GM08714 (cell line): ENCODE data around the gene TMEM204.

ENCODE experiments used
- H3K4me3 ChIP-seq: fragments of 200-500 bp; sonication (Bioruptor generic); 2 replicates; pipeline ENCODE4 v1.5.1; 2014; ENCODE audit warnings: mild to moderate bottlenecking, low read length, inconsistent platforms
- ZNF274 ChIP-seq: IDR thresholded peaks from 2 replicates; pipeline ENCODE4 v1.6.1; 2012; ENCODE audit warnings: mild to moderate bottlenecking, low read depth, low read length

TMEM204 gene

GRCh38 chr16:1560153-1560552 is 26.7 kb downstream of the TMEM204 start:
- TF ChIP-seq ZNF274, result no peak
- no peak overlapping the region for H3K4me3 ChIP-seq

GRCh38 chr16:1560866-1561265 is 27.4 kb downstream of the TMEM204 start:
- H3K4me3 ChIP-seq, result no peak overlapping the region
- TF ChIP-seq ZNF274, result no peak

- H3K4me3 ChIP-seq, result no peak overlapping the region
- TF ChIP-seq ZNF274, result no peak
Observed at GRCh38 chr16:1561266-1561665, 27.8 kb downstream of the TMEM204 start.

GRCh38 chr16:1561836-1562235 is 28.4 kb downstream of the TMEM204 start:
- H3K4me3 ChIP-seq, result no peak overlapping the region
- TF ChIP-seq ZNF274, result no peak

GRCh38 chr16:1563786-1564185 is 30.3 kb downstream of the TMEM204 start:
- no peak for TF ChIP-seq ZNF274
- no peak overlapping the region for H3K4me3 ChIP-seq

GRCh38 chr16:1564325-1564724 is 30.9 kb downstream of the TMEM204 start:
- no peak overlapping the region for H3K4me3 ChIP-seq
- TF ChIP-seq ZNF274, result no peak

GRCh38 chr16:1565083-1565805 is 31.8 kb downstream of the TMEM204 start:
- TF ChIP-seq ZNF274, result no peak
- no peak overlapping the region for H3K4me3 ChIP-seq

- no peak for TF ChIP-seq ZNF274
- no peak overlapping the region for H3K4me3 ChIP-seq
Observed at GRCh38 chr16:1567988-1568387, 34.5 kb downstream of the TMEM204 start.

- no peak overlapping the region for H3K4me3 ChIP-seq
- TF ChIP-seq ZNF274, result no peak
Observed at GRCh38 chr16:1571012-1571671, 37.7 kb downstream of the TMEM204 start.

GRCh38 chr16:1572673-1573072 is 39.2 kb downstream of the TMEM204 start:
- H3K4me3 ChIP-seq, result no peak overlapping the region
- TF ChIP-seq ZNF274, result no peak

- H3K4me3 ChIP-seq, result no peak overlapping the region
- no peak for TF ChIP-seq ZNF274
Observed at GRCh38 chr16:1573301-1573700, 39.8 kb downstream of the TMEM204 start.

- no peak overlapping the region for H3K4me3 ChIP-seq
- no peak for TF ChIP-seq ZNF274
Observed at GRCh38 chr16:1575578-1575977, 42.1 kb downstream of the TMEM204 start.

GRCh38 chr16:1579214-1579613 is 45.7 kb downstream of the TMEM204 start:
- TF ChIP-seq ZNF274, result no peak
- no peak overlapping the region for H3K4me3 ChIP-seq

GRCh38 chr16:1580256-1580655 is 46.8 kb downstream of the TMEM204 start:
- TF ChIP-seq ZNF274, result no peak
- no peak overlapping the region for H3K4me3 ChIP-seq

- no peak overlapping the region for H3K4me3 ChIP-seq
- TF ChIP-seq ZNF274, result no peak
Observed at GRCh38 chr16:1580956-1581355, 47.5 kb downstream of the TMEM204 start.
